ENCODE measurements around the gene FERMT1. TPM values are rescaled to one million over a fixed set of nuclear protein-coding genes. Genes with fewer than 3 reads are reported as not detected.
"Not testable (repeated sequence)": the region's sequence is repeated elsewhere in the genome, so short reads cannot be mapped to it uniquely, and the experiment has no call there.

FERMT1 gene
- total RNA-seq, 1 experiment from 2014 or later: 7.0 TPM

GRCh38 chr20:6040958-6041807 is 81.6 kb downstream of the FERMT1 start:
- DNase-seq (ENCODE audit: low spot score): no peak

- DNase-seq (ENCODE audit: low spot score): no peak
These were observed 82.3 kb downstream of the FERMT1 start for GRCh38 chr20:6040540-6040939.

- DNase-seq (ENCODE audit: low spot score): no peak
These were observed 83.1 kb downstream of the FERMT1 start for GRCh38 chr20:6039766-6040165.

- no peak for DNase-seq (ENCODE audit: low spot score)
These were observed 84.6 kb downstream of the FERMT1 start for GRCh38 chr20:6038256-6038655.

- no peak for DNase-seq (ENCODE audit: low spot score)
These were observed 85.7 kb downstream of the FERMT1 start for GRCh38 chr20:6037082-6037481.

- no peak for DNase-seq (ENCODE audit: low spot score)
These were observed 86.6 kb downstream of the FERMT1 start for GRCh38 chr20:6036213-6036612.

GRCh38 chr20:6034134-6034969 is 88.5 kb downstream of the FERMT1 start:
- DNase-seq (ENCODE audit: low spot score): peak; percentile 11

- DNase-seq (ENCODE audit: low spot score): not testable (repeated sequence)
These were observed 89.9 kb downstream of the FERMT1 start for GRCh38 chr20:6032907-6033306.

GRCh38 chr20:6030453-6031080 is 92.3 kb downstream of the FERMT1 start:
- no peak for DNase-seq (ENCODE audit: low spot score)

- DNase-seq (ENCODE audit: low spot score): no peak
These were observed 93.3 kb downstream of the FERMT1 start for GRCh38 chr20:6029538-6029937.

- DNase-seq (ENCODE audit: low spot score): no peak
These were observed 94.0 kb downstream of the FERMT1 start for GRCh38 chr20:6028818-6029217.

- no peak for DNase-seq (ENCODE audit: low spot score)
These were observed 96.8 kb downstream of the FERMT1 start for GRCh38 chr20:6026051-6026450.

Other genes starting within 250 kb of the FERMT1 start
- 0.03 and 0.34 TPM in 2 replicates for gene CHGB, start 211.5 kb downstream of the FERMT1 start, total RNA-seq (2014; rRNA removed; shearing (Covaris generic))
- gene TRMT6, start 172.5 kb downstream of the FERMT1 start, total RNA-seq (2014; rRNA removed; shearing (Covaris generic)): 28.8 and 37.3 TPM in 2 replicates
- 39.2 and 51.6 TPM in 2 replicates for gene MCM8, start 172.4 kb downstream of the FERMT1 start, total RNA-seq (2014; rRNA removed; shearing (Covaris generic))
- gene CRLS1, start 116.9 kb downstream of the FERMT1 start, total RNA-seq (2014; rRNA removed; shearing (Covaris generic)): 63.4 and 73.2 TPM in 2 replicates
- 0.26 and 0.86 TPM in 2 replicates for gene LRRN4, start 69.0 kb downstream of the FERMT1 start, total RNA-seq (2014; rRNA removed; shearing (Covaris generic))